Measurements from ENCODE around the gene CREBL2.
"Not testable (repeated sequence)": the region's sequence is repeated elsewhere in the genome, so short reads cannot be mapped to it uniquely, and the experiment has no call there.

CREBL2 gene, protein sequence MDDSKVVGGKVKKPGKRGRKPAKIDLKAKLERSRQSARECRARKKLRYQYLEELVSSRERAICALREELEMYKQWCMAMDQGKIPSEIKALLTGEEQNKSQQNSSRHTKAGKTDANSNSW

GRCh38 chr12:12611512-12612306 lies at the start of gene CREBL2:
Gene CREBL2 (plus strand): TSS chr12:12611876. CDS start chr12:12612173, 297 bp downstream.
- peak; percentile 98 for DNase-seq

DNA sequence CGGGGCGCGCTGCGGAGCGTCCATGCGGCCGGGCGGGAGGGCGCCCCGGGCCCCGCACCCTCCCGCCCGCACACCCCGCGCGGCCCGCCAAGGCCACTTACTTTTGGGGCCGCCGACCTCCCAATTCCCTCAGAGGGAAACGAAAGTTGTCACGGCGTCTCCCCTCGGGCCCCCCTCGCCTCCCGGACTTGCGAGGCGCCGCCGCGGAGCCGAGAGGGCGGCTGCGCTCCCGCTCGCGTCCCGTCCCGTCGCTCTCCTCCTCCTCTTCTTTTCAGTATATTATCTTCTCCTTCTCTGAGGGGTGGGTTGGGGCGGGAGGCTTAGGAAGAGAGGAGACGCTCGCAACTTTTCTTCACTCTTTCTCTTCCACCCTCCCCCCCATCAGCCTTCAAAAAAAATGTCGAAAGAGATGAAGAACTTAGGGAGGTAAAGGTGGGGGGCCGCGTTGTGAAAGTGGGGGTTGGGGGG lies 49.6 kb upstream of the CREBL2 start:
- DNase-seq = no peak

GRCh38 chr12:12562585-12563261 lies 49.0 kb upstream of the CREBL2 start, which contains the start of gene DUSP16:
Gene DUSP16 (minus strand): TSS chr12:12562863. CDS start chr12:12521098, 41,765 bp downstream.
- peak; percentile 89 for DNase-seq

DNA sequence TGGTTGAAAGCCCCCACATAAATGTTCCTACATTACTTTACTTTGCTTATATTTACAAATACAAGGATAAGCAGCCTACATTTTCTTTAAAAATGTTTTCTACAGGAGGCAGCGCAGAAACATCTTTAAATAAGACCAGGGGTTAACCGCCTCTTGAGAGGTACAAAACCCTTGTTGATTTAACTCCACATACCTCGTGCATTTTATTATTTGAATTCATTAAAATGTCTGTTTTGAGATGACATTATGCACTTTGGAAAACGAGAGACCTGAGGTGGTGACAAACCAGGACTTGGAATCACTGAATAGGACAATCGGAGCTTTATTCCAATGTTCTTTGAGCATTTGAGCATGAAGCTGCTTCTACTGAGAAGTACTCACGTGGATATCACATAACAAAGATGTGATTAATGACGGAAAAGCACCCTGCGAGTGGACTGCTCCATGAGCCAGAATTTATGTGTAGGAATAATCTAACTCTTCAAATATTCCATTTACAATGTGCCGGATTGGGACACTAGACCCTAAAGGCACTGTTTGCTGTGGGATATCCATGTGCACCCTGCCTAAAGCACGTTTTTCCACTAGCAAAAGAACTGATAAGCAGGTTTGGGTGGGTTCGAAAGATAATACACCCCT lies 48.3 kb upstream of the CREBL2 start:
- peak; percentile 51 for DNase-seq

- DNase-seq = no peak
These were observed 46.8 kb upstream of the CREBL2 start for GRCh38 chr12:12564911-12565310.

DNA sequence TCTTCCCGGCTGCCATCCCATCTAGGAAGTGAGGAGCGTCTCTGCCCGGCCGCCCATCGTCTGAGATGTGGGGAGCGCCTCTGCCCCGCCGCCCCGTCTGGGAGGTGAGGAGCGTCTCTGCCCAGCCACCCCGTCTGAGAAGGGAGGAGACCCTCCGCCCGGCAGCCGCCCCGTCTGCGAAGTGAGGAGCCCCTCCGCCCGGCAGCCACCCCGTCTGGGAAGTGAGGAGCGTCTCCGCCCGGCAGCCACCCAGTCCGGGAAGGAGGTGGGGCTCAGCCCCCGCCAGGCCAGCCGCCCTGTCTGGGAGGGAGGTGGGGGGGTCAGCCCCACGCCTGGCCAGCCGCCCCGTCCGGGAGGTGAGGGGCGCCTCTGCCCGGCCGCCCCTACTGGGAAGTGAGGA lies 45.7 kb upstream of the CREBL2 start:
- DNase-seq = not testable (repeated sequence)

- DNase-seq = no peak
These were observed 39.0 kb upstream of the CREBL2 start for GRCh38 chr12:12572659-12573058.

DNA sequence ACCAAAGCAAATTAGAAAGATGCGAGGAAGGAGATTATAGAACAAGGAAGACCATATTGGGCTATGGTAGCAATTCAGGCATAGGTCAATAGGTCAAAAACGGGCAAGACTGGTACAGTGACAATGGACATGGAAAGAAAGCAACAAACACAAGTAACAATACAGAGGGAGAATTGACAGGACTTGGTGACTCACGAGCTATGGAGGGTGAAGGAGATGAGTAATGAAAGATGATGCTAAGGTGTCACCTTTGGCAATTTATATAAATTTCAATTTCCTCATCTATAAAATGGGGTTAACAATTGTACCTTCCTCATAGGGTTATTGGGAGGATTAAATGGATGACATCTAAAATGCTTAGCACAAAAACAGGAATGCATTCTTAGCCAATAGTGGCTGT lies 33.9 kb upstream of the CREBL2 start:
- no peak for DNase-seq

DNA sequence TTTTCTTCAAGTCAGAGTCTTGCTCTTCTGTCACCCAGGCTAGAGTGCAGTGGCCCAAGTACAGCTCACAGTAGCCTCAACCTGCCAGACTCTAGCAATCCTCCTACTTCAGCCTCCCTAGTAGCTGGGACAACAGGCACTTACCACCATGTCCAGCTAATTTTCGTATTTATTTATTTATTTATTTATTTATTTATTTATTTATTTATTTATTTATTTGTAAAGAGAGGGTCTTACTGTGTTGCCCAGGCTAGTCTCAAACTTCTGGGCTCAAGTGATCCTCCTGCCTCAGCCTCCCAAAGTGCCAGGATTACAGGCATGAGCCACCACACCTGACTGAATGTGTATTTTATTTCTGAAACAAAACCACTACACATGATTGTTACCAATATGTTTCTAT lies 31.0 kb upstream of the CREBL2 start:
- DNase-seq = not testable (repeated sequence)

DNA sequence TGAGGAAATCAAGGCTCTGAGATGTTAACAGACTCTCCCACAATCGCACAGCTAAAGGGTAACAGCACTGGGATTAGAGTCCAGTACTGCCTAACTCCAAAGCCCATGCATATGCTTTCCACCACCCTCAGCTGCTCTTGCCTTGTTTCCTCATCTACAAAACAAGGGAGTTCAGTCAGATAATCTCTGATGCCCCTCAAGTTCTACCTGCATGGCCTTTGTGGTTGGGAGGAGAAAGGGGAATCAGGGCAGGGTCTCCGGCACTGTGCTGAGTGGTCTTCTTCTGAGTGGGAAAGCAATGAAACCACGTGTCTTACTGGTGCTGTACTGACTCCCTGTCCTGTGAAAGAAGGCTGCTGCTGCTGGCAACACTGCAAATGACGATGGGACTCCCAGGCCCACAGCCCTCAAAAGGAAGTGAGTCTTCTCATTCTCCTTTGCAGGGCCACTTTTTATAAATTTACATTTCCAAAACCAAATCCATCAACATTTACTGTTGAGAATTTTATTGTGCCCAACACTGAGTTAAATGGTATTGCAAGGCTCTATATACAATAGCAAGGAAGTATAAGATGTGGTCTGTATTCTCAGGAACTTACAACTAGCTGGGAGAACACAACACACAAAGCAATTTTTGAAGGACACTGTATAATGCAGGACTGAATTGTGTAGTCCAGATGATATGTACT lies 29.3 kb upstream of the CREBL2 start:
- DNase-seq = no peak

DNA sequence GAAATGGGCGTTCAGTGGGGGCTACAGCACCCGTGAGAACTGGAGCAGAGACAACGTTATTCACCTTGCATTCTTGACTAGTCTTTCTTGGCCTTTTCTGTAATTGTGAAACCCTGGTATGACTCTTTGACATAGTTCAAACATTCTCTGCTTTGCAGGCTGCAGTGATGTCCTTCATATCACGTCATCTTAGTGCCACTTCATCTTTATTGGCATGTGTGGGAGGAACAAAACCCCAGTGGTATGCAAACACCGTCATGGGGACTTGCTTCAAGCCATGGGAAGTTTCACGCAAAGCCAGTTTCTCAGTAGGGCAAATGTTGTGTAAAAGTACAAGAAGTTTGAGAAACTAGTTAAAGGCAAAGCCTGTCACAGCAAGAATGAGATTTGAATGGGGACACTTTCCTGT lies 28.8 kb upstream of the CREBL2 start:
- DNase-seq = no peak

DNA sequence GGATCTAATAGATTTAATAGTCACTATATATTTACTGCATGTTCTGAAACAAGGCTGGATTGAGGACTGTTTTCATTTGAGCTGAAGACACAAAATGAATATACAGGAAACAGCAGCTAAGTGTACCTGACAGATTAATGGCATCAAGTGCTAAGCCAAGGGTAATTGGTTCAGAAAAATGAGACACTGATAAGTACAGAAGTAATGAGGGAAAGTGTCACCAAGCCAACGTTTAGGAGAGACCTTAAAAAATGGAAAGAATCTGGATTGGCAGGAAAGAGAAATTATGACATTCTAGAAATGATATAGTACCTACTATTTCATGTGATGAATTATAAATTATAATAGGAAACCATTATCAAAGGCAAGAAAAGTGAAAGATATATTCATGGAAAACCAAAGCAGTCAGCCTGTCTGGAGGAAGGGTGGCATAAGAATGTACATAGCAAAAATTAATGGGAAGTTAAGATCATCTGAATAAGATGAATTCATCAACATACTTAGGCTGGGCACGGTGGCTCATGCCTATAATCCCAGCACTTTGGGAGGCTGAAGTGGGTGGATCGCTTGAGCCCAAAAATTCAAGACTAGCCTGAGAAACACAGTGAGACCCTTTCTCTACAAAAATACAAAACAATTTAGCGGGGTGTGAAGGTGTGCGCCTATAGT lies 28.0 kb upstream of the CREBL2 start:
- no peak for DNase-seq

- no peak for DNase-seq
These were observed 26.4 kb upstream of the CREBL2 start for GRCh38 chr12:12585115-12585863.

- no peak for DNase-seq
These were observed 24.6 kb upstream of the CREBL2 start for GRCh38 chr12:12586879-12587675.

GRCh38 chr12:12587878-12588277 lies 23.8 kb upstream of the CREBL2 start:
- DNase-seq = no peak

GRCh38 chr12:12588436-12588835 lies 23.2 kb upstream of the CREBL2 start:
- DNase-seq = not testable (repeated sequence)

DNA sequence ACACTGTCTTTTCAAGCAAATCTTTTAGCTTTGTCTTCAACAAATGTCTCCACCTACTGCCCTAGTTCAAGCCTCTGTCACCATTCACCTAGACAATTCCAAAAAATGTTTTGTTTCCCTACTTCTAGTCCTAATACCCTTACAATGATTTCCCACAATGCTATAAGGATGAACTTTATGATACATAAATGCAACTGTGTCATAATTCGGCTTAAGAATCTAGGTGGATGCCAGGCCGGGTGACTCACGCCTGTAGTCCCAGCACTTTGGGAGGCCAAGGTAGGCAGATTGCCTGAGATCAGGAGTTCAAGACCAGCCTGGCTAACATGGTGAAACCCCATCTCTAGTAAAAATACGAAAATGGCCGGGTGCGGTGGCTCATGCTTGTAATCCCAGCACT lies 20.7 kb upstream of the CREBL2 start:
- DNase-seq = no peak

DNA sequence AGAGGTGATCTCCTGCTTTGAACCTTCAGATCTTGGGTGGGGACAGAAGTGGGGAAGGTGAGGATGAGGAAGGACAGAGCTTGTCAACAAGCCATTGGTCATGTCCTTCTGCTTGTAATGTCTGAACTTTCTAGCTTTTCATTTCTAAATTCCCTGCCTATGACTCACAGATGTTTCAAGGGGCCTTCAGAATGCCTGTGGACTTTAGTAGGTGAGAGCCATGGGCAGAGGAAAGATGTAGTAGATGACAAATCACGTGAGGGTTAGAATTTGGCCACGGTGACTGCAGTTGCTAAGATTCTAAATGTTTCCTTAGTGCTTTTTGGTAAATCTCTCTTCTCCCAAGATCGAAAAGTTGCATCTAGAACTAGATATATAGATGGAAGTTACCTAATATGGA lies 18.7 kb upstream of the CREBL2 start:
- no peak for DNase-seq

DNA sequence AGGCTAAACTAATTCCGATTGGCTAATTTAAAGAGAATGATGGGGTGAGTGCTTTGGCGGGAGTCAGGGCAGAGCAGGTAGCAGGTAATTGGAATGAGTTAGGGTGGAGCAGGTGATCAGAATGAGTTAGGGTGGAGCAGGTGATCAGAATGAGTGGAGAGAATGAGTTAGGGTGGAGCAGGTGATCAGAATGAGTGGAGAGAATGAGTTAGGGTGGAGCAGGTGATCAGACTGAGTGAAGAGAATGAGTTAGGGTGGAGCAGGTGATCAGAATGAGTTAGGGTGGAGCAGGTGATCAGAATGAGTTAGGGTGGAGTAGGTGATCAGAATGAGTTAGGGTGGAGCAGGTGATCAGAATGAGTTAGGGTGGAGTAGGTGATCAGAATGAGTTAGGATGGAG lies 15.7 kb upstream of the CREBL2 start:
- not testable (repeated sequence) for DNase-seq

GRCh38 chr12:12596598-12596997 lies 15.1 kb upstream of the CREBL2 start:
- not testable (repeated sequence) for DNase-seq

GRCh38 chr12:12598864-12599263 lies 12.8 kb upstream of the CREBL2 start:
- DNase-seq = no peak
